GM21825 (cell line): ENCODE results near the gene SETMAR.
"Not testable (repeated sequence)": the region's sequence is repeated elsewhere in the genome, so short reads cannot be mapped to it uniquely, and the experiment has no call there.

Source experiments
- ATAC-seq: cut with Tn5 transposase; IDR thresholded peaks from one replicate; pipeline ENCODE4 v1.9.1; 2021; ENCODE audit warnings: mild to moderate bottlenecking, moderate library complexity; ENCODE audit not compliant: unreplicated experiment

SETMAR gene

GRCh38 chr3:4313606-4314293 lies 10.6 kb downstream of the SETMAR start:
- no peak for ATAC-seq

- ATAC-seq: no peak
These were observed 11.5 kb downstream of the SETMAR start for GRCh38 chr3:4314688-4315087.

- ATAC-seq: no peak
These were observed 17.1 kb downstream of the SETMAR start for GRCh38 chr3:4320096-4320911.

- ATAC-seq: no peak
These were observed 18.6 kb downstream of the SETMAR start for GRCh38 chr3:4321732-4322131.

- no peak for ATAC-seq
These were observed 19.5 kb downstream of the SETMAR start for GRCh38 chr3:4322635-4323034.

GRCh38 chr3:4323246-4324027 lies 20.3 kb downstream of the SETMAR start:
- no peak for ATAC-seq

- ATAC-seq: no peak
These were observed 23.7 kb downstream of the SETMAR start for GRCh38 chr3:4326868-4327267.

- ATAC-seq: not testable (repeated sequence)
These were observed 26.6 kb downstream of the SETMAR start for GRCh38 chr3:4329806-4330205.

GRCh38 chr3:4332111-4332510 lies 28.9 kb downstream of the SETMAR start:
- no peak for ATAC-seq

GRCh38 chr3:4332574-4332973 lies 29.4 kb downstream of the SETMAR start:
- no peak for ATAC-seq

GRCh38 chr3:4332991-4333390 lies 29.8 kb downstream of the SETMAR start:
- ATAC-seq: no peak

- no peak for ATAC-seq
These were observed 31.4 kb downstream of the SETMAR start for GRCh38 chr3:4334548-4334947.

GRCh38 chr3:4335840-4336562 lies 32.8 kb downstream of the SETMAR start:
- no peak for ATAC-seq

- no peak for ATAC-seq
These were observed 33.8 kb downstream of the SETMAR start for GRCh38 chr3:4336850-4337546.

GRCh38 chr3:4338751-4339150 lies 35.6 kb downstream of the SETMAR start:
- ATAC-seq: no peak

- no peak for ATAC-seq
These were observed 36.9 kb downstream of the SETMAR start for GRCh38 chr3:4340077-4340410.

GRCh38 chr3:4340411-4341335 lies 37.5 kb downstream of the SETMAR start:
- no peak for ATAC-seq

GRCh38 chr3:4341336-4341675 lies 38.1 kb downstream of the SETMAR start:
- no peak for ATAC-seq

- no peak for ATAC-seq
These were observed 40.1 kb downstream of the SETMAR start for GRCh38 chr3:4343258-4343657.

- ATAC-seq: no peak
These were observed 47.6 kb downstream of the SETMAR start for GRCh38 chr3:4350789-4351163.
